HG02678 (cell line): ENCODE results near the gene HIP1R.

ENCODE experiments used
- ATAC-seq: cut with Tn5 transposase; IDR thresholded peaks from one replicate; pipeline ENCODE4 v1.9.1; 2021; ENCODE audit warnings: mild to moderate bottlenecking, moderate library complexity; ENCODE audit not compliant: unreplicated experiment

HIP1R gene

GRCh38 chr12:122834104-122834920, 945 bp upstream of the HIP1R start:
- ATAC-seq: no peak

- ATAC-seq: peak; percentile 59
Observed at GRCh38 chr12:122835750-122836026, 431 bp downstream of the HIP1R start.

- no peak for ATAC-seq
Observed at GRCh38 chr12:122836027-122836921, 1.0 kb downstream of the HIP1R start.

GRCh38 chr12:122837306-122838265, 2.3 kb downstream of the HIP1R start:
- no peak for ATAC-seq

GRCh38 chr12:122838841-122839240, 3.6 kb downstream of the HIP1R start:
- ATAC-seq: no peak

- no peak for ATAC-seq
Observed at GRCh38 chr12:122839907-122840554, 4.8 kb downstream of the HIP1R start.

DNA sequence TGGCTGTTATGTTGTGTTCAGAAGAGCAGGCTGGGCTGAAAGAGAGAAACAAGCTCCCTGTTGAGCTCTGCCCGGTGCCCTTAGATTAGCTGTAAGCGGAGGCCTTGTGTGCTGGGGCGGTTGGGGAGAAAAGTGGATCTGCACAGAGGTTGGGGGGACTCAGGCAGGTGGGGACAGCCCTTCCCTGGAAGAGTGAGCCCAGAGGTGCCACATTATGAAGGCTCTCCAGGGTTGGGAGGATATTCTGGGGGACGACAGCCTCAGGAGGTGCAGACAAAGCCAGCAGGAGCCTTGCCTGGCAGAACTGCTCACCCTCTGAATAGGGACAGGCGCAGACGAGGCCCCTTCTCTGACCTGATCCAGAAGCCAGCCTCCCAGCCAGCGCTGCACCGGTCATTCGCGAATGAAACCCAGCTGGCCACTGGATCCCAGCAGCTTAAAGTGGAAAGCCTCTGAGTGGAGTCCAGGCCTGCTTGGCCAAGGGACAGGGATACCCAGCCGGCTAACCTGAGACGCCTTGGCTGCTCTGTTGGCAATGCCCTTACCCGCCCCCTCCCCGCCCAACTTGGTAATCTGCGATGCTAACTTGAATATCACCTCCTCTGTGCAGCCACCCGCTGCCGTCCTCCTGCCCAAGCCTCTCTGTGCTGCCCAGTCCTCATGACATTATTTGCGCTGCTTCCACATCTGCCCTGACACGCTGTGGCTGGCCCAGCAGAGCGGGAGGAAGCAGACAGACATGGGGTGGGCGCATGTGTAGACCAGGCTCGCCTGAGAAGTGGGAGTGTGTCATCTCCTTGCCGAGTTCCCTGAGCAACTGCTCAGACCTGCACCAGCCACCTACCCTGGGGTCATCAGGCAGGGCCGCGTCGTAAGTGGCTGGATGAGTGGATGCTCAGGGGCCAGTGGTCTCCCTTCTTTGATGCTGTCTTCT, 5.6 kb downstream of the HIP1R start:
- no peak for ATAC-seq

DNA sequence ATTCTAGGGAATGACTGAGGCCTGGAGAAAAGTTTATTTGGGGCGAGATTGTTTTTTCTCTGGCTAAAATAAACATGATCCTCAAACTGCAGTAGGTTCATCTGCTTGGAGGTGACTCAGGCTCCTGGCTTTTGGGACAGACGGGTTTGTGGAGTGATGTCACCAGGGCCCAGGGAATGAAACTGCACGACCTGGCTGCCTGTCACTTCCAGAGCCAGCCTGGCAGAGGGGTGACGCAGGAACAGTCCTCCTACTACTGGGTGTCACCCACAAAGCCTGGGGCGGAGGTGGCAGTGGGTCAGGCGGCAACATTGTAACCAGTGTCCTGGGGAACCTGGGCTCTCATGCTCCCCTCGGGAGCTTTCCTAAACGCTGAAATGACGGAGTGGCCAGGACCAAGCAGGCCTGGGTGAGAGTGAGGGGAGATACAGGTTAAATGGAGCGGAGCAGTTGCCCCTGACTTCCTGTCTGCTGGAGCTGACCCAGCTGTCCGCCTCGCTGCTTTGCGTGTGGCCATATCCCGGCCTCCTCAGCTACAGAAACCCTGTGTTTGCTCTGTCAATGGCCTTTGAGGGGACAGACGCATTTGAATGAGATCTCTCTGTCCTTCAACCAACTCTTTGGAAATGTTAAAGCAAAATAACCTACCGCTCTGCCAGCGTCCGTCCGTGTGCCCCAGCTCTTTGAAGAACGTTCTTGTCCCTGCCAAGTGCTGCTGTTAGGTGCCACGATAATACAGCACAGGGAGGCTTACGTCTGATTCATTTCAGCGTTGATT, 6.5 kb downstream of the HIP1R start:
- no peak for ATAC-seq

DNA sequence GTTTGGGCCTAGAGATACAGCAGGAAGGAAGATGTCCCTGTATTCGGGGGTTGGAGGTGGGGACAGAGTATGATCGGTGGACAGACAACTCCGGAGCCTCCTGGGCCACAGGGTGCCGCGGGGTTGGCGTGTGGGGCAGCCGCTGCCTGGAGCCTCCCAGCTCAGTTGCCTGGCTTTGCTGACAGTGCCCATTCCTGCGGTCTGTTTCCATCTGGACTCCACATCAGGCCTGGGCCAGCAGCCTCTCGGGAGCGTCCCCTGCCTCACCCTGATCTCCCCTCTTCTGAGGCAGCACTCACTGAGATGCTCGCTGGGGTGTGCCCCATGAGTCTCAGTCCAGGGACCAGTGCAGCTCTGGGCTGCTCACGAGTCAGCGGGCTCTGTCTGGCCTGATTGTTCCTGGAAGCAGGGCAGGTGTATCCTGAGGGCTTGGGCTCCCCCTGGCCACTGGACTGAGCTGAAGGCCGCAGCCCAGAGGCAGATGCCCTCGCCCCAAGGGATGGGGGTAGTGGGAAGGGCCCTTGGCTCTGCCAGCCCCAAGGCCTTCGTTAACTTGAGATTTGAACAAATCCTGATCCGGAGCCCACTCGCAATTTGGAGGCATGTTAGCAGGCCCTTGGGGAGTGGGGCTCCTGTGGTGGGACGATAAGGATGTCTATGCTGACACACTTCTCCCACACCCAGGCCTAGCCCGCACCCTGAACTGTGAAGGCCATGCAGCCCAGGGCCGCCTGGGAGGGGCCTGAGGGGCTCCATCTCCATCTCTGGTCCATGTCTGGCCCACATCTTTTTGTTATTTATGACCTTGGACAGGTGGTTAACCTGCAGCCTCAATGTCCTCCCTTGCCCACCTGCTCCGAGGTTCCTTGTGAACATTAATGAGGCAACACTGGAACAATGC, 7.5 kb downstream of the HIP1R start:
- no peak for ATAC-seq

DNA sequence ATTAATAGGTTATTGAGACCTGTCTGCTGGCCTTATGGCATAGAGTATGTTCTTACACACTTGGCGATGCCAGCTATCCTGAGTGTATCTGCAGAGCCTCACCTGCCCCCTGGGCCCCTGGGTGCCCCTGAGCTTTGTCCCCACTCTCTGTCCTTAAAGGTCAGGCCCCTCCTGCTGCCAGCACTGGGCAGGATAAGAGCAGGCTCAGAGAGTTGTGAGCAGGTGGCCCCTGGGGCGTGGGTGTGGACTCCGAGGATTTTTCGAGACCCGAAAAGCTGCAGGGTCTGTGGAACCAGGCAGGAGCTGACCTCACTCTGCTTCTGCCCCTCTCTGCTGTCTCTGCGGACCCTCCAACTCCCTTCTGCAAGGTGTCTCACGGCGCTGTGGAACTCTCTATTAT, 8.2 kb downstream of the HIP1R start:
- no peak for ATAC-seq

DNA sequence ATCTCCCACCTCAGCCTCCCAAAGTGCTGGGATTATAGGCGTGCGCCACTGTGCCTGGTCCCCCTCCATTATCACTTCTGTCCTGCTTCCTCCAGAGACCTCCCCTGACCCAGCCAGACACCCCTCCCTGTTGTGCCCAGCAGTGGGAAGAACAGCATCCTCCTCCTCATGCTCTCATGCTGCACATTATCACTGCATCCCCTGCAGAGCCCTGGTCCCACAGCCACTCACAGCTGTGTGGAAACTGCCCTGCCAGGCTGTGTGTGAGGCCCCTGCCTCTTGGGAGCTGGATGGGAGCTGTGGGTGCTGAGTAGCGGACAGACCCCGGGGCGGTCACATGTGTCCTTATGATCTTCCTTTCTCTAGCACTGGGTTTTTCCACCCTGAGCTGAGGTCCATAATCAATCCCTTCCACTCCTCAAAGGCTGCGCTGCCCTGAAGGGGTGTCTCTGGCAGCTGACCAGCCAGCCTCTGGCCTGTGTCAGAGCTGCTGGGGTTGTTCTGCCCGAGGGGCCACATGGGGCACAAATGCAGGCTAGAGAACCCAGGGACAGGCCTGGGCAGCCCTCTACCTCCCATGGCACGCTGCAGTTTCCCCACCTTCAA, 9.2 kb downstream of the HIP1R start:
- ATAC-seq: no peak

- ATAC-seq: no peak
Observed at GRCh38 chr12:122845041-122845864, 10.0 kb downstream of the HIP1R start.

DNA sequence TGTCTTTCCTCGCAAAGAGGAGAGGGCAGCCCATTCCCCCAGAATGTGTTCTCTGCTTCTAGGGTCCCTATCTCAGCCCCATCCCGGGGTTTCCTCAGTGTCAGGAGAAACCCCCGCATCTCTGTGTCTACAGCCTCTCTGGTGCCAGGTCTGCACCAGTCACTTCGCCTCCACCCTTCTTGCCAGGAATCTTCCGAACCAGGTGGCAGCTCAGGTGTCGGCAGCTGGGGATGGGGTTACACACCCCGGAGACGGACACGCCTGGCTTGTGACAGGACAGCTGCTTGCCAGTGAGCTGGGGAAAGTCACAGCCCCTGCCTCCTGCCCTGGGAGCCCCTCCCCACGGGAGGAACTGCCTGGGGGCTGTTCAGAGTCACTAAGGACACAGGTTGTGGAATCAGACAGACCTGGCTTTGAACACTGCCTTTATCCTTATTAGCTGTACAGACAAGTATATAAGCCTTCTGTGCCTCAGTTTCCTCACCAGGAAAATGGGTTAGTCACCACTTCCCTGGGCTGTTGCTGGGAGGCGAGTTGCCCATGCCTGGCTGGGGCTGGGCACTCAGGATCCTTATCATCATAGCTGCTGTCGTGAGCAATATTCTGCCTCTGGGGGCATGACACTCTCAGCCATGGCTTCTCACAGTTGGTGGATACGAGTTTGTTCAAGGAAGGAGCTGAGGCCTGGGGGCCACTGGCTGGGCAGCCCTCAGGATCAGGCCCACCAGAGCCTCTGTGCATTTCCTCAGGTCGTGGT, 10.8 kb downstream of the HIP1R start:
- ATAC-seq: no peak

DNA sequence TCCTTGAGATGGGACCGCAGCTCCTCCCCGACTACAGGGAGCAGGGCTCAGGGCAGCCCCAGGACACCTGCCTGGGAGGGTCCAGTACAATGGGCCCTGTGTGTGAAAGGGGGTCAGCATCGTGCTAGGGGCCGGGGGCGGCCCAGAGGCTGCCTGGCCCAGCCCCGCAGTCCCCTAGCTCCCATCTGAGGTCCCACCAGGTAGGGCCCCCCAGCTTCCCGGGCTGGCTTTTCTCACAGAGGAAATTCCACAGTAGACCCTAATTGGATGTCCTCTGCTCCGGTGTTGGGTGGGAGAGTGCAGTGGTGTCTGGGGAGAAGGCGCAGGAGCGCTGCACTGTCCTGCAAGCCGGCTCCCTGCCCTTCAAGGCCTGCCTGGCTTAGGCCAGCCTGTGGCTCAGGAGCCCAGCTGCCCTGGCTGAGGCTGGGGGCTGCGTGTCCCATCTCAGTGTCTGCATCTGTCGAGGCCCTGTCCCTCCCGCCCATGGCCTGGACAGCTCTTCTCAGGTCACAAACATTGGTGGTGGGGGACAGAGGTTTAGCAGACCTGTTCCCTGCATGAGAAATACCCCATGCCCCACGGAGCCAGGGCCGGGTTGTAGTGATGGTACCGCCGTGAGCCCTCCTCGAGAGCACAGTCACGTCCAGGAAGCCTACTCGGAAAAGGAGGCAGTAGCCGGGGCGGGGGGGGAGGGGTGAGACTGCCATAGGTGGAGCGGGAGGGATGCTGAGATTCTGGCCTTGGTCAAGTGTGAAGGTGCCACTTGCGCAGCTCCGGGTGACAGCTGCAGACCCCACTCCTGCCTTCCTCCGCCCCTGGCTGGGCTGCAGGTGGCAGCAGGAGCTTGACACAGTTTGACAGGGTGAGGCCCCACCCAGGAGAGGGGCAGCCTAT, 11.6 kb downstream of the HIP1R start:
- ATAC-seq: no peak

- ATAC-seq: no peak
Observed at GRCh38 chr12:122847516-122847836, 12.2 kb downstream of the HIP1R start.
